Vagina (tissue), 2 donors: Measurements from ENCODE around the gene LYPD5. TPM values are rescaled to one million over a fixed set of nuclear protein-coding genes. Genes with fewer than 3 reads are reported as not detected.

Experiments used
- DNase-seq, 2 donors: peaks; one replicate each; pipeline ENCODE4 v3.0.0-alpha.2; 2017; ENCODE audit errors: extremely low spot score in 2 of 2
- H3K27ac ChIP-seq: fragments of 200-600 bp; sonication (generic); one replicate; pipeline ENCODE4 v1.5.1; 2019
- H3K27me3 ChIP-seq: fragments of 200-600 bp; sonication (generic); one replicate; pipeline ENCODE4 v1.5.1; 2019
- H3K36me3 ChIP-seq, 2 donors: fragments of 200-600 bp; sonication (generic); one replicate each; pipeline ENCODE4 v1.5.1; 2017 to 2019
- H3K4me1 ChIP-seq: fragments of 200-600 bp; sonication (generic); one replicate; pipeline ENCODE4 v1.5.1; 2019
- H3K4me3 ChIP-seq, 2 donors: fragments of 200-600 bp; sonication (generic); 1 replicate in 1 of 2; 2 replicates in 1 of 2; pipeline ENCODE4 v1.5.1; 2016 to 2019
- H3K9me3 ChIP-seq: fragments of 200-600 bp; sonication (generic); one replicate; pipeline ENCODE4 v1.5.1; 2019
- CTCF ChIP-seq, 3 experiments: fragments of 450-650 bp in 2 of 3; fragments of 200-600 bp in 1 of 3; sonication (generic) in 1 of 3; IDR thresholded peaks; one replicate each; pipeline ENCODE4 v1.5.1; 2017 to 2019; ENCODE audit warnings: antibody characterized with exemption in 3 of 3, mild to moderate bottlenecking in 2 of 3, moderate library complexity in 2 of 3
- POLR2A ChIP-seq, 2 donors: fragments of 450-650 bp; IDR thresholded peaks; one replicate each; pipeline ENCODE4 v1.6.1; 2017; ENCODE audit warnings: antibody characterized with exemption in 2 of 2, mild to moderate bottlenecking in 2 of 2, moderate library complexity in 2 of 2
- POLR2AphosphoS5 ChIP-seq, 2 donors: sonication (generic); formaldehyde crosslinking; IDR thresholded peaks; one replicate each; pipeline ENCODE4 v1.9.0; 2017; ENCODE audit warnings: antibody characterized with exemption in 2 of 2, mild to moderate bottlenecking in 2 of 2, low read depth in 1 of 2; ENCODE audit not compliant: insufficient read depth in 1 of 2
- intact Hi-C: fragments of 100-400 bp; cut with DNase I; formaldehyde crosslinking; loops from one replicate; pipeline ENCODE4 v1.15.1; 2023
- total RNA-seq: library from RNA; depleted of rRNA; stranded (reverse); fragments of >200 nt; gene quantifications from one replicate; pipeline ENCODE4 v1.2.3, GENCODE V29; 2016

Gene LYPD5
- total RNA-seq, 1 donor from 2014 or later, result 3.7 TPM

- Histone ChIP-seq H3K9me3 (no peaks in the 10 kb centered on the region), H3K27ac (no peak overlapping the region), H3K36me3 (no peaks in the 10 kb centered on the region), H3K27me3 (no peaks in the 10 kb centered on the region), H3K4me3 (no peak overlapping the region), H3K4me1 (peaks cover 23% of the 10 kb centered on the region)
- no peak for TF ChIP-seq POLR2AphosphoS5 (IDR thresholded peaks at IDR 0.05; ENCODE audit: insufficient read depth in 1 of 2, low read depth in 1 of 2)
- TF ChIP-seq POLR2A (IDR thresholded peaks at IDR 0.05), result no peak
- TF ChIP-seq CTCF (IDR thresholded peaks at IDR 0.05), result no peak
- DNase-seq, result no peak
- intact Hi-C loops, result no loop called here
Measured at GRCh38 chr19:43760941-43761340, 41.3 kb downstream of the LYPD5 start.

GRCh38 chr19:43759515-43759914 lies 42.7 kb downstream of the LYPD5 start:
- intact Hi-C loops, result no loop called here
- Histone ChIP-seq H3K4me3 (no peak overlapping the region), H3K27ac (peak overlapping the region; percentile 47), H3K27me3 (no peaks in the 10 kb centered on the region), H3K36me3 (no peaks in the 10 kb centered on the region), H3K9me3 (no peaks in the 10 kb centered on the region), H3K4me1 (peaks cover 20% of the 10 kb centered on the region)
- no peak for DNase-seq
- TF ChIP-seq POLR2A (IDR thresholded peaks at IDR 0.05) (no peak), POLR2AphosphoS5 (IDR thresholded peaks at IDR 0.05; ENCODE audit: insufficient read depth in 1 of 2, low read depth in 1 of 2) (peak in 1 of 2 donors; percentile 79)

- Histone ChIP-seq H3K9me3 (no peaks in the 10 kb centered on the region), H3K27me3 (no peaks in the 10 kb centered on the region), H3K4me3 (peak overlapping the region; percentile 69 to 71), H3K27ac (peak overlapping the region; percentile 99), H3K36me3 (peaks cover 0 to 4% of the 10 kb centered on the region in 2 donors), H3K4me1 (peaks cover 40% of the 10 kb centered on the region)
- TF ChIP-seq POLR2A (IDR thresholded peaks at IDR 0.05), result no peak
- peak in 1 of 2 donors; percentile 34 for TF ChIP-seq POLR2AphosphoS5 (IDR thresholded peaks at IDR 0.05; ENCODE audit: insufficient read depth in 1 of 2, low read depth in 1 of 2)
- TF ChIP-seq CTCF (IDR thresholded peaks at IDR 0.05), result no peak
- intact Hi-C loops, result no loop called here
- peak in 1 of 2 donors; percentile 95 for DNase-seq
Measured at GRCh38 chr19:43755256-43755801, 46.9 kb downstream of the LYPD5 start.

- intact Hi-C loops, result no loop called here
- peak within 1 kb of the TSS; percentile 99 for H3K27ac ChIP-seq
- peaks cover 40% of the 10 kb centered on the region for H3K4me1 ChIP-seq
- H3K27me3 ChIP-seq, result no peaks in the 10 kb centered on the region
- H3K36me3 ChIP-seq, result peaks cover 0 to 11% of the 10 kb centered on the region in 2 donors
- peak within 1 kb of the TSS; percentile 69 to 71 for H3K4me3 ChIP-seq
- TF ChIP-seq CTCF (IDR thresholded peaks at IDR 0.05), result no peak
- peak; percentile 94 to 98 for TF ChIP-seq POLR2AphosphoS5 (IDR thresholded peaks at IDR 0.05; ENCODE audit: insufficient read depth in 1 of 2, low read depth in 1 of 2)
- TF ChIP-seq POLR2A (IDR thresholded peaks at IDR 0.05), result peak in 1 of 2 donors; percentile 76
- DNase-seq, result peak in 1 of 2 donors; percentile 98
- no peaks in the 10 kb centered on the region for H3K9me3 ChIP-seq
Measured at GRCh38 chr19:43754503-43755255, 47.6 kb downstream of the LYPD5 start, which contains the start of gene SMG9. Gene SMG9 (minus strand): TSS chr19:43754962. CDS start chr19:43750741, 4,221 bp downstream.

GRCh38 chr19:43754253-43754502 lies 48.1 kb downstream of the LYPD5 start:
- H3K36me3 ChIP-seq, result peaks cover 0 to 16% of the 10 kb centered on the region in 2 donors
- H3K4me3 ChIP-seq, result peak overlapping the region; percentile 69 to 71
- peaks cover 38% of the 10 kb centered on the region for H3K4me1 ChIP-seq
- no peaks in the 10 kb centered on the region for H3K9me3 ChIP-seq
- TF ChIP-seq POLR2A (IDR thresholded peaks at IDR 0.05) (no peak), POLR2AphosphoS5 (IDR thresholded peaks at IDR 0.05; ENCODE audit: insufficient read depth in 1 of 2, low read depth in 1 of 2) (no peak)
- intact Hi-C loops, result no loop called here
- no peak for DNase-seq
- no peaks in the 10 kb centered on the region for H3K27me3 ChIP-seq
- peak overlapping the region; percentile 99 for H3K27ac ChIP-seq
